Bronchial epithelial cell (primary cell): ENCODE data around the gene CLASP1. TPM values are rescaled to one million over a fixed set of nuclear protein-coding genes. Genes with fewer than 3 reads are reported as not detected.

Experiments used
- DNase-seq: peaks from one replicate; pipeline ENCODE4 v3.0.0-alpha.2; 2010; ENCODE audit warnings: low read depth
- FAIRE-seq: peaks from 2 replicates; lab custom pipeline; 2011; peaks lifted over from hg19 to GRCh38; lab: Jason Lieb, UNC
- H3K27me3 ChIP-seq: 2 replicates; pipeline ENCODE4 v1.5.1; 2011; ENCODE audit warnings: low read length; ENCODE audit not compliant: control insufficient read depth, insufficient read depth
- H3K36me3 ChIP-seq: 2 replicates; pipeline ENCODE4 v1.5.1; 2011; ENCODE audit warnings: low read length; ENCODE audit not compliant: control insufficient read depth, insufficient read depth
- H3K4me3 ChIP-seq: 2 replicates; pipeline ENCODE4 v1.5.1; 2011; ENCODE audit warnings: mild to moderate bottlenecking, low read depth, low read length, control low read depth
- CTCF ChIP-seq: IDR thresholded peaks from 2 replicates; pipeline ENCODE4 v1.5.1; 2011; ENCODE audit warnings: mild to moderate bottlenecking, moderate library complexity, low read length, control low read depth, inconsistent platforms; ENCODE audit not compliant: insufficient read depth, severe bottlenecking
- total RNA-seq: library from RNA; depleted of rRNA; stranded (reverse); fragments of >200 nt; gene quantifications from 2 replicates; pipeline ENCODE4 v1.2.1, GENCODE V29; 2014

CLASP1 gene
- total RNA-seq, 1 donor from 2014 or later = 56.9 TPM

DNA sequence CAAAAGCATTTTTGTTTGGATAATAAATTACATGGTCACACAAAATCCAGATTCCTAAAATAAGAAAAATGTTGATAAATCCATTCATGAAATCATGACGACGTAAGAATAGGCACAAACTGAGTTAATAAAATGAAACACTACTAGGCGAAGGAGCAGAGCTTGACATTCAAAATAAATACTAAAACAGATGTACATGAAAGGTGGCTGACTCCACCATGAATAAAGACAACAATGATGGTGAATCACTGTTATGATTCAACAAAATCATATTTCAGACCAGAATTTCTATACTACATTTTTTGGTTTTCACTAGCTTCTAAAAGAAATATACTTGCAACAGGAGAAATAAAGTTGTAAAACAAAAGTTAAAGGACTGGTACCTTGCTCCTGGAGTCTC is 240.6 kb downstream of the CLASP1 start:
- H3K36me3 ChIP-seq = peaks cover 14% of the 10 kb centered on the region
- peak; percentile 42 for DNase-seq

DNA sequence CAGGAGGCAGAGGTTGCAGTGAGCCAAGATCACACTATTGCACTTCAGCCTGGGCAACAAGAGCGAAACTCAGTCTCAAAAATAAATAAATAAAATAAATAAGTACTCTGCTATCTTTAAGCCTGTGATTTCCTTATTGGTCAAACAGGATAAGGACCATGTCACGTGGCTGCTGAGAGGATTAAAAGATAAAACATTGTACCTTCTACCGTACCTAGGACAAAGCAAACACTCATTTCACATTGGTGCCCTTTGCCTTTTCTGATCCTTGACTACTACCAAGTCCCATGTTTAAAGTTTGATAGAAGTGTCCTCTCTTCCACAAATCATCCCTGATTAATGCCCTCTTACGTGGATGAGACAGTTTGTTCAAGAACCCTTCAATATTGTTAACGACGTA is 244.0 kb downstream of the CLASP1 start:
- peaks cover 17% of the 10 kb centered on the region for H3K36me3 ChIP-seq
- FAIRE-seq (no peak), DNase-seq (no peak)
- H3K27me3 ChIP-seq = no peaks in the 10 kb centered on the region
- TF ChIP-seq CTCF = no peak
- H3K4me3 ChIP-seq = no peak overlapping the region

More for the DNA sequence above, 240.6 kb downstream of the CLASP1 start:
- TF ChIP-seq CTCF = no peak
- Histone ChIP-seq H3K4me3 (no peak overlapping the region), H3K27me3 (no peaks in the 10 kb centered on the region)
- FAIRE-seq = no peak

- H3K36me3 ChIP-seq = peaks cover 14% of the 10 kb centered on the region
- TF ChIP-seq CTCF = no peak
- H3K27me3 ChIP-seq = no peaks in the 10 kb centered on the region
- no peak overlapping the region for H3K4me3 ChIP-seq
- no peak for DNase-seq
- FAIRE-seq = no peak
These were observed 249.1 kb downstream of the CLASP1 start for GRCh38 chr2:121400201-121400600.

- Histone ChIP-seq H3K4me3 (no peak overlapping the region), H3K36me3 (peaks cover 20% of the 10 kb centered on the region), H3K27me3 (no peaks in the 10 kb centered on the region)
- DNase-seq = no peak
- no peak for FAIRE-seq
- TF ChIP-seq CTCF = no peak
These were observed 250.4 kb downstream of the CLASP1 start for GRCh38 chr2:121398853-121399252.

- no peak for TF ChIP-seq CTCF
- Histone ChIP-seq H3K4me3 (no peak overlapping the region), H3K36me3 (peaks cover 23% of the 10 kb centered on the region), H3K27me3 (no peaks in the 10 kb centered on the region)
- FAIRE-seq (no peak), DNase-seq (no peak)
These were observed 259.1 kb downstream of the CLASP1 start for GRCh38 chr2:121390082-121390692.

- DNase-seq (no peak), FAIRE-seq (no peak)
- H3K36me3 ChIP-seq = peaks cover 19% of the 10 kb centered on the region
- no peak for TF ChIP-seq CTCF
- H3K4me3 ChIP-seq = no peak overlapping the region
- H3K27me3 ChIP-seq = no peaks in the 10 kb centered on the region
These were observed 260.9 kb downstream of the CLASP1 start for GRCh38 chr2:121388371-121388770.
